Hepatocyte (in vitro differentiated cells): Measurements from ENCODE around the gene SGO2. TPM values are rescaled to one million over a fixed set of nuclear protein-coding genes. Genes with fewer than 3 reads are reported as not detected.
A peak's percentile ranks its signal among the peaks of the same experiment; 100 is the strongest.

Experiments
- DNase-seq: peaks from one replicate; pipeline ENCODE4 v3.0.0-alpha.2; 2016; ENCODE audit warnings: low spot score
- H2AFZ ChIP-seq: fragments of 200-600 bp; sonication (generic); 2 replicates; pipeline ENCODE4 v1.6.0; 2016; ENCODE audit warnings: antibody characterized with exemption, mild to moderate bottlenecking
- H3K27ac ChIP-seq: fragments of 200-600 bp; sonication (generic); 2 replicates; pipeline ENCODE4 v1.5.1; 2016; ENCODE audit warnings: mild to moderate bottlenecking
- H3K27me3 ChIP-seq: fragments of 200-600 bp; sonication (generic); 2 replicates; pipeline ENCODE4 v1.6.1; 2016
- H3K36me3 ChIP-seq: fragments of 200-600 bp; sonication (generic); replicated peaks from 2 replicates; pipeline ENCODE4 v1.5.1; 2016; ENCODE audit warnings: low read depth; ENCODE audit not compliant: insufficient read depth
- H3K4me1 ChIP-seq: fragments of 200-600 bp; sonication (generic); 2 replicates; pipeline ENCODE4 v1.5.1; 2016; ENCODE audit warnings: mild to moderate bottlenecking, moderate library complexity; ENCODE audit not compliant: insufficient read depth
- H3K4me2 ChIP-seq: fragments of 200-600 bp; sonication (generic); 2 replicates; pipeline ENCODE4 v1.6.0; 2016
- H3K4me3 ChIP-seq: fragments of 200-600 bp; sonication (generic); 2 replicates; pipeline ENCODE4 v1.5.1; 2016; ENCODE audit warnings: mild to moderate bottlenecking
- H3K79me2 ChIP-seq: fragments of 200-600 bp; sonication (generic); 2 replicates; pipeline ENCODE4 v1.6.0; 2017; ENCODE audit warnings: mild to moderate bottlenecking
- H3K9me2 ChIP-seq: fragments of 200-600 bp; sonication (generic); replicated peaks from 2 replicates; pipeline ENCODE4 v1.6.0; 2017; ENCODE audit warnings: mild to moderate bottlenecking; ENCODE audit not compliant: insufficient read depth
- H3K9me3 ChIP-seq: fragments of 200-600 bp; sonication (generic); 2 replicates; pipeline ENCODE4 v1.5.1; 2016; ENCODE audit warnings: low read depth, mild to moderate bottlenecking
- H4K20me1 ChIP-seq: fragments of 200-600 bp; sonication (generic); 2 replicates; pipeline ENCODE4 v1.6.0; 2016; ENCODE audit warnings: mild to moderate bottlenecking; ENCODE audit not compliant: insufficient read depth, poor library complexity, severe bottlenecking
- EZH2 ChIP-seq: fragments of 200-600 bp; sonication (generic); IDR thresholded peaks from 2 replicates; pipeline ENCODE4 v1.6.1; 2016; ENCODE audit warnings: antibody characterized with exemption, mild to moderate bottlenecking, borderline replicate concordance
- EZH2phosphoT487 ChIP-seq: fragments of 200-600 bp; sonication (generic); IDR thresholded peaks from one replicate; pipeline ENCODE4 v1.6.1; 2018; ENCODE audit warnings: antibody characterized with exemption, mild to moderate bottlenecking, low read depth, moderate library complexity; ENCODE audit not compliant: unreplicated experiment, severe bottlenecking
- WGBS: methylation state at CpG from one replicate; pipeline ENCODE4 v1.1.6; 2016; ENCODE audit warnings: low lambda C conversion rate; ENCODE audit errors: missing lambda C conversion rate; 5-methylcytosine and 5-hydroxymethylcytosine counted together
- polyA plus RNA-seq: library from polyadenylated mRNA; unstranded; fragments of >200 nt; fragmentation: Nextera tagmentation; extraction: Ambion mirVana; gene quantifications from 2 replicates; pipeline ENCODE4 v1.2.1, GENCODE V29; 2016
- total RNA-seq: library from RNA; depleted of rRNA; stranded (reverse); fragments of >200 nt; gene quantifications from 2 replicates; pipeline ENCODE4 v1.2.3, GENCODE V29; 2014
- TF ChIP-seq, protein P1 (sequence below): fragments of 200-600 bp; sonication (generic); IDR thresholded peaks from 2 replicates; pipeline ENCODE4 v1.5.1; 2016; ENCODE audit warnings: antibody characterized with exemption, mild to moderate bottlenecking; ENCODE audit not compliant: poor library complexity

Gene SGO2
- total and polyA plus RNA-seq, 2 experiments from 2014 or later, result 5.6 to 7.0 TPM

DNA sequence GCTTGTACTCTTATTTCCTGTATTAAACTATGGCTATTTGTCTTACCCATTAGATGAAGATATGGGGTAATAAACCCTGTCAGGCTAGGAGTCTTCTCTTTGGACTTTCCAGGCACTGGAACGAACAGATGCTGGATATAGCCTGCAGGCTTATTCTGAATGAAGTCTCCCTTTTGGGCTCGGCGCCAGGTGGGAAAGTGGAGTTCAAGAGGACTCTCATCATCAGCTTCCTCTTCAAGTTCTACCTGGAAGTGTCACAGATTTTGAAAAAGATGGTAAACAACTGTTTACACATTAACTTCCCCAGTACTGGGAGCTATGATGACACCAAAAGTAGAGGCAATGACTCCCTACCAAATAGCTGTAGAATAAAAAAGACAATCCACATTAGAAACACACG is 87.7 kb downstream of the SGO2 start:
- Histone ChIP-seq H3K36me3 (no peaks in the 10 kb centered on the region), H3K4me3 (no peak overlapping the region), H3K9me3 (no peaks in the 10 kb centered on the region), H3K4me2 (no peak overlapping the region), H3K9me2 (no peaks in the 10 kb centered on the region), H2AFZ (no peak overlapping the region), H3K4me1 (no peaks in the 10 kb centered on the region), H3K27me3 (no peaks in the 10 kb centered on the region), H3K27ac (no peak overlapping the region), H3K79me2 (no peaks in the 10 kb centered on the region), H4K20me1 (no peaks in the 10 kb centered on the region)
- WGBS, result 91% methylated on average over 4 of the region's 4 CpGs
- TF ChIP-seq, protein P1, sequence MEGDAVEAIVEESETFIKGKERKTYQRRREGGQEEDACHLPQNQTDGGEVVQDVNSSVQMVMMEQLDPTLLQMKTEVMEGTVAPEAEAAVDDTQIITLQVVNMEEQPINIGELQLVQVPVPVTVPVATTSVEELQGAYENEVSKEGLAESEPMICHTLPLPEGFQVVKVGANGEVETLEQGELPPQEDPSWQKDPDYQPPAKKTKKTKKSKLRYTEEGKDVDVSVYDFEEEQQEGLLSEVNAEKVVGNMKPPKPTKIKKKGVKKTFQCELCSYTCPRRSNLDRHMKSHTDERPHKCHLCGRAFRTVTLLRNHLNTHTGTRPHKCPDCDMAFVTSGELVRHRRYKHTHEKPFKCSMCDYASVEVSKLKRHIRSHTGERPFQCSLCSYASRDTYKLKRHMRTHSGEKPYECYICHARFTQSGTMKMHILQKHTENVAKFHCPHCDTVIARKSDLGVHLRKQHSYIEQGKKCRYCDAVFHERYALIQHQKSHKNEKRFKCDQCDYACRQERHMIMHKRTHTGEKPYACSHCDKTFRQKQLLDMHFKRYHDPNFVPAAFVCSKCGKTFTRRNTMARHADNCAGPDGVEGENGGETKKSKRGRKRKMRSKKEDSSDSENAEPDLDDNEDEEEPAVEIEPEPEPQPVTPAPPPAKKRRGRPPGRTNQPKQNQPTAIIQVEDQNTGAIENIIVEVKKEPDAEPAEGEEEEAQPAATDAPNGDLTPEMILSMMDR, result no peak
- TF ChIP-seq EZH2phosphoT487 (no peak), EZH2 (no peak)
- DNase-seq, result no peak

GRCh38 chr2:200614249-200614648 is 88.2 kb downstream of the SGO2 start:
- no peak overlapping the region for H2AFZ ChIP-seq
- H3K4me2 ChIP-seq, result no peak overlapping the region
- no peak for DNase-seq

DNA sequence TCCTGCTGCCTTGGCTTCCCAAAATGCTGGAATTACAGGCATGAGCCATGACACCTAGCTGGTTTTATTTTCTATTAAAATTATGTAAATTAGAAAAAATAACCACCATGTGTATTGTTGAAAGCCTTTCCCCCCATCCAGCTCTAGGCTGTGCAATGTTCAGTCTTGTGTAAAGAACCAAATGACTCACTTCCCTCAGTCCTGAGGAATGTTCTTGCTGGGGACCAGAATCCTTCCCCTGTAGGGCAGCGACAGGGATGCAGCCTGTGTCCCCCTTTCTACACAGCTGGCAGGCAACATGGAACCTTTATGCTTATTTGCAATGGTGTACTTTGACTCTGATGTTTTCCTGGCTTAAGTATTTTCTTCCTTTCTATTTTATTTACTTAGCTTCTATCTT is 89.2 kb downstream of the SGO2 start:
- no peaks in the 10 kb centered on the region for H4K20me1 ChIP-seq
- no peaks in the 10 kb centered on the region for H3K27me3 ChIP-seq
- H3K4me2 ChIP-seq, result no peak overlapping the region
- peak; percentile 11 for DNase-seq
- peaks cover 5% of the 10 kb centered on the region for H3K4me1 ChIP-seq
- no peaks in the 10 kb centered on the region for H3K9me2 ChIP-seq
- TF ChIP-seq, protein P1, result no peak
- TF ChIP-seq EZH2 (no peak), EZH2phosphoT487 (no peak)
- no peak overlapping the region for H3K27ac ChIP-seq
- H3K9me3 ChIP-seq, result no peaks in the 10 kb centered on the region
- no peak overlapping the region for H3K4me3 ChIP-seq
- WGBS, result 85% methylated on average over 1 of the region's 1 CpG
- H3K79me2 ChIP-seq, result no peaks in the 10 kb centered on the region
- no peaks in the 10 kb centered on the region for H3K36me3 ChIP-seq
- H2AFZ ChIP-seq, result no peak overlapping the region

More at GRCh38 chr2:200614249-200614648, 88.2 kb downstream of the SGO2 start:
- no peak overlapping the region for H3K4me3 ChIP-seq
- no peaks in the 10 kb centered on the region for H3K9me2 ChIP-seq
- no peaks in the 10 kb centered on the region for H4K20me1 ChIP-seq
- H3K36me3 ChIP-seq, result no peaks in the 10 kb centered on the region
- H3K27me3 ChIP-seq, result no peaks in the 10 kb centered on the region
- peaks cover 4% of the 10 kb centered on the region for H3K4me1 ChIP-seq
- 86% methylated on average over 2 of the region's 2 CpGs for WGBS
- H3K79me2 ChIP-seq, result no peaks in the 10 kb centered on the region
- TF ChIP-seq EZH2phosphoT487 (no peak), EZH2 (no peak)
- TF ChIP-seq, protein P1, result no peak
- H3K9me3 ChIP-seq, result no peaks in the 10 kb centered on the region
- H3K27ac ChIP-seq, result no peak overlapping the region

DNA sequence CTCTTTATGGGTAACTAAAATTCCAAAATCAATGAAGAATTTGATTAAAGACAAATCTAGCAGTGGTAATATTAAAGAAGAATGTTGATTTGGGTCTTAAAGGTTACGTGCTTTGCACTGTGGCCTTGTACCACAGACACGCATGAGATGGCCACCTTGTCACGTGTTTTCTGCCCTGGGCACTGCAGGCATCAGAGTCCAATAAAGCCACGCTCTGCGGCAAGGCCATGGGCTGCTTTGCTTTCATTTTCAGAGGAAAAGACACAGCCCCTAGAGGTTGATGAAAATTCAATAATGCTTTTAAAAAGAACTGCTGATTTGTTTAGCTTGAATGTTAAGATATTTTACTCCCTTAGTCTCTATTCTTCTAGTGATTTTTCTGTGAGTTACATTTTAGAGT is 90.2 kb downstream of the SGO2 start:
- Histone ChIP-seq H3K9me3 (no peaks in the 10 kb centered on the region), H4K20me1 (no peaks in the 10 kb centered on the region), H3K79me2 (no peaks in the 10 kb centered on the region), H3K27me3 (no peaks in the 10 kb centered on the region), H3K4me2 (peak overlapping the region; percentile 32), H2AFZ (peak overlapping the region; percentile 20), H3K4me1 (peaks cover 5% of the 10 kb centered on the region), H3K27ac (peak overlapping the region; percentile 41), H3K4me3 (no peak overlapping the region), H3K36me3 (no peaks in the 10 kb centered on the region), H3K9me2 (no peaks in the 10 kb centered on the region)
- whole genome bisulfite sequencing, result 66% methylated on average over 5 of the region's 5 CpGs
- no peak for DNase-seq
- TF ChIP-seq EZH2, result no peak
- TF ChIP-seq EZH2phosphoT487, result no peak
- TF ChIP-seq, protein P1, result no peak
